ENCODE results near the gene FAF1. TPM values are rescaled to one million over a fixed set of nuclear protein-coding genes. Genes with fewer than 3 reads are reported as not detected.

Gene FAF1
- total and polyA plus RNA-seq, 9 of the 15 experiments (the other 6 are each of a cell fraction or from before 2014, with no cell fraction given): 48.7 to 225 (median 118) TPM

DNA sequence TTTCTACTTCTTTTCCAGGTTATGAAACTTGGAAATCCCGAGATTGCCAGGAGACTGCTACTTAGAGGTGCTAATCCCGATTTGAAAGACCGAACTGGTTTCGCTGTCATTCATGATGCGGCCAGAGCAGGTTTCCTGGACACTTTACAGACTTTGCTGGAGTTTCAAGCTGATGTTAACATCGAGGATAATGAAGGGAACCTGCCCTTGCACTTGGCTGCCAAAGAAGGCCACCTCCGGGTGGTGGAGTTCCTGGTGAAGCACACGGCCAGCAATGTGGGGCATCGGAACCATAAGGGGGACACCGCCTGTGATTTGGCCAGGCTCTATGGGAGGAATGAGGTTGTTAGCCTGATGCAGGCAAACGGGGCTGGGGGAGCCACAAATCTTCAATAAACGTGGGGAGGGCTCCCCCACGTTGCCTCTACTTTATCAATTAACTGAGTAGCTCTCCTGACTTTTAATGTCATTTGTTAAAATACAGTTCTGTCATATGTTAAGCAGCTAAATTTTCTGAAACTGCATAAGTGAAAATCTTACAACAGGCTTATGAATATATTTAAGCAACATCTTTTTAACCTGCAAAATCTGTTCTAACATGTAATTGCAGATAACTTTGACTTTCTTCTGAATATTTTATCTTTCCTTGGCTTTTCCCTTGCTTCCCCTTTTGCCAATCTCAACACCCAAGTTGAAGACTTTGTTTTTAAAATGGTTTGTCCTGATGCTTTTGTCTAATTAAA lies 14.0 kb upstream of the FAF1 start (continued):
- TF ChIP-seq RBBP5 (IDR thresholded peaks at IDR 0.05; ENCODE audit: borderline replicate concordance, insufficient read depth, low read length, poor library complexity, severe bottlenecking): peak; percentile 81
- TF ChIP-seq ZNF395 (CRISPR knock-in tag; IDR thresholded peaks at IDR 0.05): 0 out of 2 replicates have a peak, but pooled peaks have one; percentile 49
- TF ChIP-seq ESRRB (CRISPR knock-in tag; IDR thresholded peaks at IDR 0.05; ENCODE audit: borderline replicate concordance): no peak
- 0 out of 2 replicates have a peak, but pooled peaks have one; percentile 13 for TF ChIP-seq MYC (IDR thresholded peaks at IDR 0.05; ENCODE audit: low read depth, low read length)
- no peak for TF ChIP-seq MYC (CRISPR knock-in tag; IDR thresholded peaks at IDR 0.05; ENCODE audit: borderline replicate concordance, low read depth)
- TF ChIP-seq PKNOX1 (IDR thresholded peaks at IDR 0.05): peak; percentile 81
- TF ChIP-seq, protein P1, sequence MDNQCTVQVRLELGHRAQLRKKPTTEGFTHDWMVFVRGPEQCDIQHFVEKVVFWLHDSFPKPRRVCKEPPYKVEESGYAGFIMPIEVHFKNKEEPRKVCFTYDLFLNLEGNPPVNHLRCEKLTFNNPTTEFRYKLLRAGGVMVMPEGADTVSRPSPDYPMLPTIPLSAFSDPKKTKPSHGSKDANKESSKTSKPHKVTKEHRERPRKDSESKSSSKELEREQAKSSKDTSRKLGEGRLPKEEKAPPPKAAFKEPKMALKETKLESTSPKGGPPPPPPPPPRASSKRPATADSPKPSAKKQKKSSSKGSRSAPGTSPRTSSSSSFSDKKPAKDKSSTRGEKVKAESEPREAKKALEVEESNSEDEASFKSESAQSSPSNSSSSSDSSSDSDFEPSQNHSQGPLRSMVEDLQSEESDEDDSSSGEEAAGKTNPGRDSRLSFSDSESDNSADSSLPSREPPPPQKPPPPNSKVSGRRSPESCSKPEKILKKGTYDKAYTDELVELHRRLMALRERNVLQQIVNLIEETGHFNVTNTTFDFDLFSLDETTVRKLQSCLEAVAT (IDR thresholded peaks at IDR 0.05): peak; percentile 32 to 49; a peak in 1 of 4 replicates
- TF ChIP-seq TAL1 (IDR thresholded peaks at IDR 0.05): no peak
- no peak for TF ChIP-seq MECOM (CRISPR knock-in tag; IDR thresholded peaks at IDR 0.05)
- TF ChIP-seq ZBTB11 (CRISPR knock-in tag; IDR thresholded peaks at IDR 0.05): peak in 1 of 3 experiments; percentile 48; a peak in 1 of 6 replicates
- no peak for TF ChIP-seq POLR2AphosphoS2 (IDR thresholded peaks at IDR 0.05; ENCODE audit: low read length)
- TF ChIP-seq, protein P2, sequence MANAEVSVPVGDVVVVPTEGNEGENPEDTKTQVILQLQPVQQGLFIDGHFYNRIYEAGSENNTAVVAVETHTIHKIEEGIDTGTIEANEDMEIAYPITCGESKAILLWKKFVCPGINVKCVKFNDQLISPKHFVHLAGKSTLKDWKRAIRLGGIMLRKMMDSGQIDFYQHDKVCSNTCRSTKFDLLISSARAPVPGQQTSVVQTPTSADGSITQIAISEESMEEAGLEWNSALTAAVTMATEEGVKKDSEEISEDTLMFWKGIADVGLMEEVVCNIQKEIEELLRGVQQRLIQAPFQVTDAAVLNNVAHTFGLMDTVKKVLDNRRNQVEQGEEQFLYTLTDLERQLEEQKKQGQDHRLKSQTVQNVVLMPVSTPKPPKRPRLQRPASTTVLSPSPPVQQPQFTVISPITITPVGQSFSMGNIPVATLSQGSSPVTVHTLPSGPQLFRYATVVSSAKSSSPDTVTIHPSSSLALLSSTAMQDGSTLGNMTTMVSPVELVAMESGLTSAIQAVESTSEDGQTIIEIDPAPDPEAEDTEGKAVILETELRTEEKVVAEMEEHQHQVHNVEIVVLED (CRISPR knock-in tag; IDR thresholded peaks at IDR 0.05): no peak
- TF ChIP-seq MAZ (CRISPR knock-in tag; conservative IDR thresholded peaks at IDR 0.05 in 1 of 2, IDR thresholded peaks at IDR 0.05 in 1 of 2): peak in 1 of 2 experiments; percentile 57; a peak in 1 of 4 replicates

Measured in K562 (cell line).